ENCODE measurements around the gene XRCC5. TPM values are rescaled to one million over a fixed set of nuclear protein-coding genes. Genes with fewer than 3 reads are reported as not detected.
"Not testable (repeated sequence)": the region's sequence is repeated elsewhere in the genome, so short reads cannot be mapped to it uniquely, and the experiment has no call there.

The XRCC5 gene
- total RNA-seq, 1 experiment from 2014 or later: 618 TPM

DNA sequence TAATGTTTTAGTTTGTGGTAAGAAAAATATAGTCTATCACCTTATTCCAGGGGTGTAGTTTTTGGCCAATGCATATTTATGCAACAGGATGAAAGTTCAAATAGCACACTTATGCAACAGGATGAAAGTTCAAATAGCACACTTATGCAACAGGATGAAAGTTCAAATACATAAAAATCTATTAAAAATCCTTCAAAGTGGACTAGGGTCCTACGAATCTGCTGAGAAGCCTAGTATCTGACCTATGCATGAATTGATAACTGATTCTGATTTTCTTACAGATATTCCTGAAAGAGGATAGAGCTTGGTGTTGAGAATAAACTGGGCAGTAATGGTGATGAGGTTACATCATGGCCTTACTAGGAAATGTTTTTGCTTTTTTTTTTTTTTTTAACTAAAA lies 30.4 kb upstream of the XRCC5 start:
- no peak overlapping the region for H2AFZ ChIP-seq (ENCODE audit: low read length)
- no peaks in the 10 kb centered on the region for H4K20me1 ChIP-seq (ENCODE audit: control insufficient read depth, insufficient read depth, insufficient read length)
- WGBS (ENCODE audit: extremely low coverage, insufficient read length, low lambda C conversion rate): no CpG with 5 or more reads among the region's 1 CpG
- no peaks in the 10 kb centered on the region for H3K79me1 ChIP-seq (ENCODE audit: insufficient read depth, low read depth, low read length, poor library complexity, severe bottlenecking)
- no peak overlapping the region for H3K4me3 Mint-ChIP-seq
- peaks cover 21 to 27% of the 10 kb centered on the region in 2 experiments for H3K4me1 Mint-ChIP-seq
- no peak overlapping the region for H2BK120ac ChIP-seq (ENCODE audit: low read depth, low read length, poor library complexity, severe bottlenecking)
- H3K27me3 ChIP-seq (ENCODE audit: insufficient read depth, low read length): no peaks in the 10 kb centered on the region
- no peak overlapping the region for H3K18ac ChIP-seq (ENCODE audit: insufficient read length, low read depth, low read length)
- H2BK15ac ChIP-seq (ENCODE audit: low read depth, low read length): no peak overlapping the region
- DNase-seq: no peak
- H3K27ac Mint-ChIP-seq: no peak overlapping the region; a peak in 1 of 7 replicates
- peaks cover 6% of the 10 kb centered on the region for H3K4me1 ChIP-seq (ENCODE audit: insufficient read depth, low read length)
- TF ChIP-seq, protein P1, sequence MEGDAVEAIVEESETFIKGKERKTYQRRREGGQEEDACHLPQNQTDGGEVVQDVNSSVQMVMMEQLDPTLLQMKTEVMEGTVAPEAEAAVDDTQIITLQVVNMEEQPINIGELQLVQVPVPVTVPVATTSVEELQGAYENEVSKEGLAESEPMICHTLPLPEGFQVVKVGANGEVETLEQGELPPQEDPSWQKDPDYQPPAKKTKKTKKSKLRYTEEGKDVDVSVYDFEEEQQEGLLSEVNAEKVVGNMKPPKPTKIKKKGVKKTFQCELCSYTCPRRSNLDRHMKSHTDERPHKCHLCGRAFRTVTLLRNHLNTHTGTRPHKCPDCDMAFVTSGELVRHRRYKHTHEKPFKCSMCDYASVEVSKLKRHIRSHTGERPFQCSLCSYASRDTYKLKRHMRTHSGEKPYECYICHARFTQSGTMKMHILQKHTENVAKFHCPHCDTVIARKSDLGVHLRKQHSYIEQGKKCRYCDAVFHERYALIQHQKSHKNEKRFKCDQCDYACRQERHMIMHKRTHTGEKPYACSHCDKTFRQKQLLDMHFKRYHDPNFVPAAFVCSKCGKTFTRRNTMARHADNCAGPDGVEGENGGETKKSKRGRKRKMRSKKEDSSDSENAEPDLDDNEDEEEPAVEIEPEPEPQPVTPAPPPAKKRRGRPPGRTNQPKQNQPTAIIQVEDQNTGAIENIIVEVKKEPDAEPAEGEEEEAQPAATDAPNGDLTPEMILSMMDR (conservative IDR thresholded peaks at IDR 0.05): no peak
- H3K27ac ChIP-seq (ENCODE audit: insufficient read length, low read depth, low read length): no peak overlapping the region
- no peaks in the 10 kb centered on the region for H3K79me2 ChIP-seq (ENCODE audit: insufficient read depth, low read length)
- H2BK5ac ChIP-seq (ENCODE audit: insufficient read length, low read length): no peak overlapping the region
- no peak overlapping the region for H4K91ac ChIP-seq (ENCODE audit: insufficient read length, low read depth, low read length)
- H3T11ph ChIP-seq (ENCODE audit: low read length): no peak overlapping the region
- no peak overlapping the region for H3K9ac ChIP-seq (ENCODE audit: extremely low read depth, insufficient read length, low read length)
- no peak overlapping the region for H3K56ac ChIP-seq (ENCODE audit: insufficient read length, low read depth, low read length)
- no peak overlapping the region for H3K4ac ChIP-seq (ENCODE audit: low read depth, low read length)
- H4K5ac ChIP-seq (ENCODE audit: insufficient read length, low read depth, low read length): no peak overlapping the region
- no peak overlapping the region for H4K8ac ChIP-seq (replicated peaks; ENCODE audit: insufficient read length, low read depth, low read length)
- no peak overlapping the region for H2BK12ac ChIP-seq (ENCODE audit: insufficient read length, low read depth, low read length)
- H3K9me3 ChIP-seq (ENCODE audit: control insufficient read depth, low read depth, low read length): no peaks in the 10 kb centered on the region
- H3K23ac ChIP-seq (ENCODE audit: insufficient read length, low read depth, low read length): no peak overlapping the region
- no peak overlapping the region for H3K14ac ChIP-seq (ENCODE audit: insufficient read depth, low read length)
- H3K4me2 ChIP-seq (ENCODE audit: insufficient read depth, insufficient read length, low read length): no peak overlapping the region
- no peak overlapping the region for H2AK5ac ChIP-seq (ENCODE audit: insufficient read length, low read length)
- peaks cover 0 to 5% (median 0%) of the 10 kb centered on the region in 3 experiments; a peak in 5 of 7 replicates for H3K36me3 Mint-ChIP-seq (ENCODE audit: insufficient read depth in 1 of 3, low read depth in 3 of 3)
- H3K27me3 Mint-ChIP-seq (ENCODE audit: low read depth): no peaks in the 10 kb centered on the region; the same call in 1 of the 2 replicates
- peaks cover 15% of the 10 kb centered on the region for H3K23me2 ChIP-seq (ENCODE audit: insufficient read length, low read depth, low read length, poor library complexity, severe bottlenecking)
- H2BK20ac ChIP-seq (ENCODE audit: low read depth, low read length, poor library complexity, severe bottlenecking): no peak overlapping the region
- H3K9me3 Mint-ChIP-seq: no peaks in the 10 kb centered on the region

DNA sequence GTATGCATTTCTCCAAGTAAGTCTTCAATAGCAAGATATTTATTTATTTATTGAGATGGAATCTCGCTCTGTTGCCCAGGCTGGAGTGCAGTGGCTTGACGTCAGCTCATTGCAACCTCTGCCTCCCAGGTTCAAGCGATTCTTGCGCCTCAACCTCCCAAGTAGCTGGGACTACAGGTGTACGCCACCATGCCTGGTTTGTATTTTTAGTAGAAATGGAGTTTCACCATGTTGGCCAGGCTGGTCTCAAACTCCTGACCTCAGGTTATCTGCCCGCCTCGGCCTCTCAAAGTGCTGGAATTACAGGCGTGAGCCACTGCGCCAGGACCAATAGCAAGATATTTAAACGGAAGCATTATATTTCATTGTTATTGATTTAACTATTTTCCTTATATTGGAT lies 29.1 kb upstream of the XRCC5 start:
- not testable (repeated sequence) for H3K9ac ChIP-seq (ENCODE audit: extremely low read depth, insufficient read length, low read length); H2BK20ac ChIP-seq (ENCODE audit: low read depth, low read length, poor library complexity, severe bottlenecking); H2BK12ac ChIP-seq (ENCODE audit: insufficient read length, low read depth, low read length); H2BK15ac ChIP-seq (ENCODE audit: low read depth, low read length); H3K9me3 Mint-ChIP-seq; H3K27me3 ChIP-seq (ENCODE audit: insufficient read depth, low read length); H3T11ph ChIP-seq (ENCODE audit: low read length); H3K4ac ChIP-seq (ENCODE audit: low read depth, low read length); H2BK5ac ChIP-seq (ENCODE audit: insufficient read length, low read length); H3K18ac ChIP-seq (ENCODE audit: insufficient read length, low read depth, low read length); H3K56ac ChIP-seq (ENCODE audit: insufficient read length, low read depth, low read length); H3K79me1 ChIP-seq (ENCODE audit: insufficient read depth, low read depth, low read length, poor library complexity, severe bottlenecking); H3K4me2 ChIP-seq (ENCODE audit: insufficient read depth, insufficient read length, low read length); H3K79me2 ChIP-seq (ENCODE audit: insufficient read depth, low read length); H3K27ac ChIP-seq (ENCODE audit: insufficient read length, low read depth, low read length); H4K5ac ChIP-seq (ENCODE audit: insufficient read length, low read depth, low read length); H4K20me1 ChIP-seq (ENCODE audit: control insufficient read depth, insufficient read depth, insufficient read length); DNase-seq; H3K36me3 Mint-ChIP-seq (ENCODE audit: insufficient read depth in 1 of 3, low read depth in 3 of 3); H2AK5ac ChIP-seq (ENCODE audit: insufficient read length, low read length); H4K8ac ChIP-seq (replicated peaks; ENCODE audit: insufficient read length, low read depth, low read length); H3K27ac Mint-ChIP-seq; H3K14ac ChIP-seq (ENCODE audit: insufficient read depth, low read length); H3K9me3 ChIP-seq (ENCODE audit: control insufficient read depth, low read depth, low read length); H4K91ac ChIP-seq (ENCODE audit: insufficient read length, low read depth, low read length); H2AFZ ChIP-seq (ENCODE audit: low read length); H3K23ac ChIP-seq (ENCODE audit: insufficient read length, low read depth, low read length); H2BK120ac ChIP-seq (ENCODE audit: low read depth, low read length, poor library complexity, severe bottlenecking); H3K27me3 Mint-ChIP-seq (ENCODE audit: low read depth)
- peak overlapping the region in 1 of 2 experiments; percentile 60; a peak in 1 of 5 replicates for H3K4me3 Mint-ChIP-seq
- Histone ChIP-seq H3K23me2 (ENCODE audit: insufficient read length, low read depth, low read length, poor library complexity, severe bottlenecking) (peaks cover 15% of the 10 kb centered on the region), H3K4me1 (ENCODE audit: insufficient read depth, low read length) (peaks cover 12% of the 10 kb centered on the region)
- H3K4me1 Mint-ChIP-seq: peaks cover 31 to 37% of the 10 kb centered on the region in 2 experiments
- no CpG with 5 or more reads among the region's 10 CpGs for WGBS (ENCODE audit: extremely low coverage, insufficient read length, low lambda C conversion rate)
